Astrocyte of the spinal cord (primary cell): ENCODE measurements around the gene NKAIN1.
"Not testable (repeated sequence)": the region's sequence is repeated elsewhere in the genome, so short reads cannot be mapped to it uniquely, and the experiment has no call there.

Source experiments
- DNase-seq: peaks from one replicate; pipeline ENCODE4 v3.0.0; 2011; ENCODE audit warnings: low read depth, low spot score
- H3K4me3 ChIP-seq: 2 replicates; pipeline ENCODE4 v1.5.1; 2011; ENCODE audit warnings: low read depth, mild to moderate bottlenecking, low read length, moderate library complexity
- in situ Hi-C: cut with HindIII; loops from 2 replicates; pipeline ENCODE4 v1.10.0; 2017; ENCODE audit warnings: low sequenced_read_pairs
- TF ChIP-seq, protein P1 (sequence below): IDR thresholded peaks from 2 replicates; pipeline ENCODE4 v1.5.1; 2012; ENCODE audit warnings: low read depth, mild to moderate bottlenecking, low read length, inconsistent platforms

NKAIN1 gene

GRCh38 chr1:31264790-31265386, 25.2 kb upstream of the NKAIN1 start:
- in situ Hi-C loops = no loop called here
- H3K4me3 ChIP-seq = no peak overlapping the region
- no peak for DNase-seq
- TF ChIP-seq, protein P1, sequence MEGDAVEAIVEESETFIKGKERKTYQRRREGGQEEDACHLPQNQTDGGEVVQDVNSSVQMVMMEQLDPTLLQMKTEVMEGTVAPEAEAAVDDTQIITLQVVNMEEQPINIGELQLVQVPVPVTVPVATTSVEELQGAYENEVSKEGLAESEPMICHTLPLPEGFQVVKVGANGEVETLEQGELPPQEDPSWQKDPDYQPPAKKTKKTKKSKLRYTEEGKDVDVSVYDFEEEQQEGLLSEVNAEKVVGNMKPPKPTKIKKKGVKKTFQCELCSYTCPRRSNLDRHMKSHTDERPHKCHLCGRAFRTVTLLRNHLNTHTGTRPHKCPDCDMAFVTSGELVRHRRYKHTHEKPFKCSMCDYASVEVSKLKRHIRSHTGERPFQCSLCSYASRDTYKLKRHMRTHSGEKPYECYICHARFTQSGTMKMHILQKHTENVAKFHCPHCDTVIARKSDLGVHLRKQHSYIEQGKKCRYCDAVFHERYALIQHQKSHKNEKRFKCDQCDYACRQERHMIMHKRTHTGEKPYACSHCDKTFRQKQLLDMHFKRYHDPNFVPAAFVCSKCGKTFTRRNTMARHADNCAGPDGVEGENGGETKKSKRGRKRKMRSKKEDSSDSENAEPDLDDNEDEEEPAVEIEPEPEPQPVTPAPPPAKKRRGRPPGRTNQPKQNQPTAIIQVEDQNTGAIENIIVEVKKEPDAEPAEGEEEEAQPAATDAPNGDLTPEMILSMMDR = no peak

- TF ChIP-seq, protein P1 = no peak
- DNase-seq = no peak
- H3K4me3 ChIP-seq = no peak overlapping the region
- in situ Hi-C loops = no loop called here
Observed at GRCh38 chr1:31263408-31263807, 23.7 kb upstream of the NKAIN1 start.

- H3K4me3 ChIP-seq, DNase-seq, in situ Hi-C loops: not testable (repeated sequence)
Observed at GRCh38 chr1:31262393-31262792, 22.7 kb upstream of the NKAIN1 start.

- in situ Hi-C loops = no loop called here
Observed at GRCh38 chr1:31261916-31262315, 22.2 kb upstream of the NKAIN1 start.

GRCh38 chr1:31259746-31260145, 20.1 kb upstream of the NKAIN1 start:
- no peak for DNase-seq
- TF ChIP-seq, protein P1 = no peak
- in situ Hi-C loops = no loop called here

More at GRCh38 chr1:31261916-31262315, 22.2 kb upstream of the NKAIN1 start:
- TF ChIP-seq, protein P1 = no peak
- no peak overlapping the region for H3K4me3 ChIP-seq
- DNase-seq = no peak

GRCh38 chr1:31258581-31258980, 18.9 kb upstream of the NKAIN1 start:
- no peak overlapping the region for H3K4me3 ChIP-seq

More at GRCh38 chr1:31259746-31260145, 20.1 kb upstream of the NKAIN1 start:
- H3K4me3 ChIP-seq = no peak overlapping the region

GRCh38 chr1:31257213-31257612, 17.5 kb upstream of the NKAIN1 start:
- H3K4me3 ChIP-seq = no peak overlapping the region
- TF ChIP-seq, protein P1 = no peak
- DNase-seq = no peak
- in situ Hi-C loops = no loop called here

More at GRCh38 chr1:31258581-31258980, 18.9 kb upstream of the NKAIN1 start:
- no peak for DNase-seq
- TF ChIP-seq, protein P1 = no peak
- in situ Hi-C loops = no loop called here
